Measurements from ENCODE around the gene PGAP6.

- TF ChIP-seq POLR2AphosphoS5 (IDR thresholded peaks at IDR 0.05; ENCODE audit: low read depth, low read length): no peak
- TF ChIP-seq POLR2A (IDR thresholded peaks at IDR 0.05; ENCODE audit: low read depth, low read length): no peak
- no peak for TF ChIP-seq TAF1 (IDR thresholded peaks at IDR 0.05; ENCODE audit: borderline replicate concordance, low read depth, low read length)
Measured at GRCh38 chr16:396199-396598, 14.4 kb upstream of the PGAP6 start.

Measured in GM12892 (cell line).